Measurements from ENCODE around the gene PDLIM1.
"Not testable (repeated sequence)": the region's sequence is repeated elsewhere in the genome, so short reads cannot be mapped to it uniquely, and the experiment has no call there.

PDLIM1 gene

GRCh38 chr10:95237376-95238170 lies 53.2 kb downstream of the PDLIM1 start:
- DNase-seq: no peak

GRCh38 chr10:95236068-95236903 lies 54.5 kb downstream of the PDLIM1 start:
- DNase-seq: no peak

- DNase-seq: no peak
Measured at GRCh38 chr10:95235676-95236067, 55.1 kb downstream of the PDLIM1 start.

- no peak for DNase-seq
Measured at GRCh38 chr10:95234951-95235350, 55.9 kb downstream of the PDLIM1 start.

GRCh38 chr10:95233377-95234034 lies 57.3 kb downstream of the PDLIM1 start:
- no peak for DNase-seq

GRCh38 chr10:95230677-95231586 lies 59.9 kb downstream of the PDLIM1 start:
- peak; percentile 12 for DNase-seq

- no peak for DNase-seq
Measured at GRCh38 chr10:95229724-95230627, 60.8 kb downstream of the PDLIM1 start.

- DNase-seq: not testable (repeated sequence)
Measured at GRCh38 chr10:95228934-95229723, 61.7 kb downstream of the PDLIM1 start.

GRCh38 chr10:95225136-95225535 lies 65.7 kb downstream of the PDLIM1 start:
- no peak for DNase-seq

GRCh38 chr10:95221124-95221523 lies 69.7 kb downstream of the PDLIM1 start:
- no peak for DNase-seq

GRCh38 chr10:95220539-95220938 lies 70.3 kb downstream of the PDLIM1 start:
- no peak for DNase-seq

GRCh38 chr10:95217476-95217875 lies 73.3 kb downstream of the PDLIM1 start:
- no peak for DNase-seq

- no peak for DNase-seq
Measured at GRCh38 chr10:95214793-95215192, 76.0 kb downstream of the PDLIM1 start.

- DNase-seq: no peak
Measured at GRCh38 chr10:95214369-95214768, 76.4 kb downstream of the PDLIM1 start.

GRCh38 chr10:95211606-95212279 lies 79.1 kb downstream of the PDLIM1 start:
- no peak for DNase-seq

GRCh38 chr10:95209509-95210127 lies 81.2 kb downstream of the PDLIM1 start:
- DNase-seq: no peak

- no peak for DNase-seq
Measured at GRCh38 chr10:95208702-95209391, 82.0 kb downstream of the PDLIM1 start.

GRCh38 chr10:95202865-95203264 lies 87.9 kb downstream of the PDLIM1 start:
- not testable (repeated sequence) for DNase-seq

- DNase-seq: no peak
Measured at GRCh38 chr10:95201736-95202135, 89.1 kb downstream of the PDLIM1 start.

All from activated CD4-positive, alpha-beta T cell treated with anti-CD3 and anti-CD28 coated beads, Interleukin-2, amount 50 U/mL, for 1 hour (primary cell).